HG03432 (cell line): ENCODE data around the gene PCCA.
"Not testable (repeated sequence)": the region's sequence is repeated elsewhere in the genome, so short reads cannot be mapped to it uniquely, and the experiment has no call there.

ENCODE experiments used
- ATAC-seq: cut with Tn5 transposase; IDR thresholded peaks from one replicate; pipeline ENCODE4 v1.9.1; 2021; ENCODE audit warnings: mild to moderate bottlenecking, moderate library complexity; ENCODE audit not compliant: unreplicated experiment

PCCA gene

DNA sequence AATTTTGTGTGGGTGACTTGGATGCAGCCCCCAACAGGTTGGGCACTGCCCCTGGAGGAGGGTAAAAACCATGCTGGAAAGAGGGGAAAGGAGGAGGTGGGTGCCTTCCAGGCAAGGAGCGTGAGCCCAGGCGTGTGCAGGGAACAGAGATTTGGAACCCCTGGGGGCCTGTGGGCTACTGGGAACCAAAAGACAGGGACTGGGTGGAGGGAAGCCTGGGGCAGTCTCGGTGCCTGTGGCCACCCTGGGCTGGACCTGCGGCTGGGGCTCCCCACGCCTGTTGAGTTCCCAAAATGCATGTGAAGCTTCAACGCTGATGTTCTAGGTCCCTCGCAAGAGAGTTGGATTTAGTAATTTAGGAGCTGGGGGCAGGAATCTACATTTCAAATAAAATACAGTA lies 474.9 kb downstream of the PCCA start:
- no peak for ATAC-seq

DNA sequence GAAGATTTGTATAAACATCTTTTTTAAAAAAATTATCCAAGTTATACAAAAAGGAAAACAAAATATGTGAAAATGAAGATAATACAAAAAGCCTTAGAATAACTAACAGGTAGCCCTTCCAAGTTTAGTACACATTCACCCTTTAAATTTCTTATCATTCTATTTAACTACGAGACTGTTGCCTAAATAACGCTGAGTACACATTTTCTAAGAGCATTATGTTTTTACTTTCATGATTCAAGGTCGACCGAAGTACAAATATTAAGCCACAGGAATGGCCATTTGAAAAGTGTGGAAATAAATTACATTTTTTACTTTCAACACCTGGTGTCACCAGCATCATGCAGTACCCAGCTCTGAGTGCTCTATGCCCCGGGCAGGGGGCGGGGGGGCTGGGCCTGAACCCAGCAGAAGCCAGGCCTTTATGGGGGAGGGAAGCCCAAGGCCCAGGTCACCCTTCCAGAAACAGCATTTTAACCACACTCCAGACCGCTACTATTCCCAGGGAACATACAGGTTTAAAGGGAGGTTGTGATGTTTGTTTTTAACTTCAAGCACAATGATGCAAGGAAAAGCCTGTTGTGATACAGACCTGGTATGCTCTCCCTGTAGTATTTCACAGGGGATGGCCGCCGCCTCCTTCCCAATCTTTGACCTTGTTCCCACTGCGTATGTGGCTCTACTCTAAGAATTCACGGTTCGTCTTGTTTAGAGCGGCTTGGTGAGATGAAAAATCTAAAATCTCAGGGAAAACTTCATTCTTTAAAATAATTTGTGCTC lies 475.7 kb downstream of the PCCA start:
- ATAC-seq, result no peak

DNA sequence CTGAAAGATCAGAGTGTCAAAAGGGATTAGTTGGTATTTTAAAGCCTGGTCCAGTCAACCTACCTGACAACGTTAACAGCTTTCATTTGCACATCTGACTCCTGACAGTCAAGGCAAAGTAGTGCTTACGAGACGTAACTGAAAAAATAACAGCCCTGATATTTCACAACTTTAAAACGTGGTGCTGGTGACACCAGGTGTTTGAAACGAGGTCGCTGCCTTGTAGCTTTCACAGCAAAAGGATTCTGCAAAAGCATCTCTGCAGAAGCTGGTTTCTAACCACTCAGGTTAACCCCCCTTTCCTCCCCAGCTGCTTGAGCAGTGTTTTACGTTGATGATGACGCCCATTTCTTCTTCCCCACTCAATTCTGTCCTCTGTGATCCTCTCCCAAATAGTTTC lies 476.4 kb downstream of the PCCA start:
- ATAC-seq, result no peak

DNA sequence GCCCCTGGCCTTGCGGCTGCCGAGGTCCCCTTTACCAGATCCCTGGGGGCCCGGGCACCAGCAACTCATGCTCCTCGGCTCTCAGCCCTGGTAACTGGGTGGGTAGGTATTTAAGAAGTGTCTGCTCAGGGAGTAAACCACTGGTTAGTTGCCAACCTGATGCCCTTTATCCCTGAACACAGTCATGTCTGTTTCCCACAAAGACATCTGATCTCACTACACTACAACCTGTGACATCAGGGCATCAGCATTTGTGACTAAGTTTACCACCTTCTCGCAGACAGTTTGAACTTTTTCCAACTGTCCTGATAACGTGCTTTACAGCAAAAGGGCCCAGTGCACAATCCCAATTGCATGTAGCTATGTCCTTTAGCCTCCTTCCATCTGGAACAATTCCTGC lies 477.6 kb downstream of the PCCA start:
- ATAC-seq, result no peak

DNA sequence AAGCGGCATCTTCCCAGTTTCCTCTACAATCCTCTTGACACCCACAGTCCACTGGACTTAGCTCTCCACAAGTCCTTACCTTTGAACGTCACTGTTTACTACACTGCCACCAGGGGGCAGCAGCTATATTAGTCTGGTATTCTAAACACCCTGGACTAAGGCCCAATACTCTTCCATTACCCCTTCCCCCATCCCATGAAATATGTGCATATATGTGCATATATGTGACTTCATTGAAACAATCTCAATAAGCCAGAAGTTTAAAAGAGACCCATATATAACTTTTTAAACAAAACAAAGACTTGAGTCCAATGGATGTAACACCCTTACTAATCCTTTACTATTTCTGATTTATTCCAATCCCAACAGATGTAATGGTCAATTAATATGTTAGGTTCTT lies 484.2 kb downstream of the PCCA start:
- ATAC-seq, result peak; percentile 99

DNA sequence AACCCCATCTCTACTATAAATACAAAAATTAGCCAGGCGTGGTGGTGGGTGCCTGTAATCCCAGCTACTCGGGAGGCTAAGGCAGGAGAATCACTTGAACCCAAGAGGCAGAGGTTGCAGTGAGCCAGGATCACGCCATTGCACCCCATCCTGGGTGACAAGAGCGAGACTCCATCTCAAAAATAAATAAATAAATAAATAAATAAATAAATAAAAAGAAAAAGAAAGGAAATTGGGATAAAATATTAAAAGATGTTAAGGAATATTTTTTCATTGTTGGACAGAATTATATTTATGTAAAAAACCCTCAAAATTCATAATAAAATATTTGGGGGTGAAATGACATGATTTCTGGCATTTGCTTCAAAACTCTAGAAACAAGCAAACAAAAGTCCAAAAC lies 488.3 kb downstream of the PCCA start:
- ATAC-seq, result not testable (repeated sequence)
